Lower leg skin (tissue), 3 donors: ENCODE measurements around the gene TSEN2.

Experiments
- CTCF ChIP-seq, 3 donors: fragments of 450-650 bp; IDR thresholded peaks; one replicate each; pipeline ENCODE4 v1.5.1; 2016; ENCODE audit warnings: antibody characterized with exemption in 3 of 3, mild to moderate bottlenecking in 3 of 3, moderate library complexity in 2 of 3
- POLR2A ChIP-seq, 2 donors: fragments of 450-650 bp; IDR thresholded peaks; one replicate each; pipeline ENCODE4 v1.6.1; 2016 to 2017; ENCODE audit warnings: antibody characterized with exemption in 2 of 2, mild to moderate bottlenecking in 1 of 2, moderate library complexity in 1 of 2

- TF ChIP-seq CTCF (IDR thresholded peaks at IDR 0.05), result no peak
- TF ChIP-seq POLR2A (IDR thresholded peaks at IDR 0.05), result no peak
Observed at GRCh38 chr3:12464181-12464580, 20.1 kb upstream of the TSEN2 start.
